H1 (cell line): ENCODE measurements around the gene SHROOM2. TPM values are rescaled to one million over a fixed set of nuclear protein-coding genes. Genes with fewer than 3 reads are reported as not detected.

ENCODE experiments used
- CREB1 ChIP-seq: IDR thresholded peaks from 2 replicates; pipeline ENCODE4 v1.6.1; 2012; ENCODE audit warnings: inconsistent platforms
- EP300 ChIP-seq, 2 experiments: IDR thresholded peaks; 1 replicate in 1 of 2; 2 replicates in 1 of 2; pipeline ENCODE4 v1.6.1; 2011 to 2012; ENCODE audit warnings: low read depth in 2 of 2, low read length in 2 of 2, mild to moderate bottlenecking in 2 of 2, borderline replicate concordance in 1 of 2, inconsistent platforms in 1 of 2, moderate library complexity in 1 of 2
- FOSL1 ChIP-seq: IDR thresholded peaks from 2 replicates; pipeline ENCODE4 v1.6.1; 2011; ENCODE audit warnings: mild to moderate bottlenecking, low read depth, low read length, moderate library complexity; ENCODE audit not compliant: insufficient read depth
- JUN ChIP-seq: IDR thresholded peaks from 2 replicates; pipeline ENCODE4 v1.6.1; 2011; ENCODE audit warnings: low read depth, mild to moderate bottlenecking, improper control_type of control experiment, low read length
- RBBP5 ChIP-seq: IDR thresholded peaks from 2 replicates; pipeline ENCODE4 v1.7.1; 2012; ENCODE audit warnings: low read depth, mild to moderate bottlenecking, inconsistent platforms, low read length, moderate library complexity, borderline replicate concordance
- polyA plus RNA-seq, 7 experiments: library from polyadenylated mRNA; depleted of rRNA in 3 of 7; stranded (reverse) in 5 of 7; unstranded in 2 of 7; fragments of >200 nt in 5 of 7; fragments of 200-250 nt in 2 of 7; gene quantifications; 1 replicate in 5 of 7; 2 replicates in 1 of 7; 4 replicates in 1 of 7; pipeline versions ENCODE4 v1.2.1 to v1.2.3, GENCODE V29; 2011 to 2013; ENCODE audit warnings: missing spikeins in 2 of 7, mixed read lengths in 2 of 7
- total RNA-seq: library from RNA; stranded (reverse); fragmentation: NEBNext Ultra II Directional; extraction: Animal tissue kit (Norgen Biotek cat#: 25700); gene quantifications from 2 replicates; pipeline ENCODE4 v1.2.1, GENCODE V29; 2021

SHROOM2 gene
- total and polyA plus RNA-seq, 2 of the 8 experiments (the other 6 are each of a cell fraction or from before 2014, with no cell fraction given): 3.4 to 14.2 TPM

DNA sequence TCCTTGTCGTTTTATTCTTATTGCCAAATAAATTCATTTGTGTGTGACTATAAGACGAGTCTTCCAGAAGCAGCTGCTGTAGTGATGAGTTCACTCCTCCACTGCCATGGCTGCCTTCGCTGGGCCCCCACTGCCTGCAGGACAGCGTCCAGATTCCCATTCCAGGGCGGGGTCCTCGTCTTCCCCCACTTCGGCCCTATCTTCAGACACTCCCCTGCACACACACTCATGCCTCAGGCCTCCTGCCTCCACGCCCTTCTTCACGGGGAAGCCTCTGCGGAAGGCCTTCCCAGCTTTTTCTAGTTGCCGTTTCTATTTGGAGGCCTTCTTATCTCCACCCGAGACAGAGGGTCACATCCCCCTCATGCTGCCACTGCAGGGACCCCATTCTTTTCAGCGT, 80.4 kb downstream of the SHROOM2 start (continued):
- TF ChIP-seq FOSL1: no peak
- TF ChIP-seq EP300 (IDR thresholded peaks at IDR 0.05; ENCODE audit: borderline replicate concordance in 1 of 2, low read depth in 2 of 2, low read length in 2 of 2): no peak
- no peak for TF ChIP-seq CREB1
- TF ChIP-seq RBBP5: no peak
- no peak for TF ChIP-seq JUN
- TF ChIP-seq, all 59 proteins: peak for 0
